Kidney (tissue), 14 donors: ENCODE data around the gene PRM1. TPM values are rescaled to one million over a fixed set of nuclear protein-coding genes. Genes with fewer than 3 reads are reported as not detected.

Source experiments
- DNase-seq, 5 donors: peaks; one replicate each; pipeline ENCODE4 v3.0.0-alpha.2; 2013 to 2020
- FAIRE-seq: peaks from 2 replicates; lab custom pipeline; 2012; peaks lifted over from hg19 to GRCh38; lab: Jason Lieb, UNC
- H3K27ac ChIP-seq, 2 donors: one replicate each; pipeline ENCODE4 v1.7.0; 2013; ENCODE audit warnings: low read depth in 2 of 2, low read length in 2 of 2, inconsistent platforms in 1 of 2
- H3K27me3 ChIP-seq: one replicate; pipeline ENCODE4 v1.7.1; 2013; ENCODE audit warnings: low read length, inconsistent platforms; ENCODE audit not compliant: control insufficient read depth, insufficient read depth
- H3K36me3 ChIP-seq, 3 donors: one replicate each; pipeline versions ENCODE4 v1.7.0 to v1.7.1; 2013; ENCODE audit warnings: low read length in 3 of 3, control low read depth in 1 of 3, inconsistent platforms in 1 of 3; ENCODE audit not compliant: insufficient read depth in 3 of 3, control insufficient read depth in 2 of 3
- H3K4me1 ChIP-seq, 3 donors: one replicate each; pipeline versions ENCODE4 v1.7.0 to v1.7.1; 2013; ENCODE audit warnings: low read length in 3 of 3, inconsistent platforms in 1 of 3, low read depth in 1 of 3; ENCODE audit not compliant: control insufficient read depth in 2 of 3, insufficient read depth in 2 of 3
- H3K4me3 ChIP-seq, 3 donors: one replicate each; pipeline versions ENCODE4 v1.7.0 to v1.8.1; 2013; ENCODE audit warnings: low read length in 3 of 3, control low read depth in 1 of 3, inconsistent platforms in 1 of 3
- H3K9ac ChIP-seq, 3 donors: one replicate each; pipeline versions ENCODE4 v1.7.0 to v1.7.1; 2013; ENCODE audit warnings: low read length in 3 of 3, control low read depth in 1 of 3, inconsistent platforms in 1 of 3
- H3K9me3 ChIP-seq, 3 donors: one replicate each; pipeline versions ENCODE4 v1.7.0 to v1.7.1; 2013; ENCODE audit warnings: low read length in 3 of 3, control low read depth in 1 of 3, inconsistent platforms in 1 of 3; ENCODE audit not compliant: control insufficient read depth in 2 of 3, insufficient read depth in 1 of 3
- CTCF ChIP-seq: IDR thresholded peaks from 3 replicates; pipeline ENCODE4 v1.5.1; 2012; ENCODE audit warnings: mild to moderate bottlenecking, moderate library complexity, borderline replicate concordance; ENCODE audit not compliant: insufficient read depth; ENCODE audit errors: extremely low read depth
- intact Hi-C: fragments of 100-400 bp; cut with DNase I; formaldehyde crosslinking; loops from one replicate; pipeline ENCODE4 v1.11.1; 2022
- polyA plus RNA-seq: library from polyadenylated mRNA; stranded (reverse); fragments of 350-450 nt; fragmentation: Illumina TruSeq; extraction: RNeasy Lipid Tissue Mini Kit (QIAGEN cat#74804); gene quantifications from one replicate; pipeline ENCODE4 v1.2.3, GENCODE V29; 2014; ENCODE audit warnings: low read depth, low replicate concordance; ENCODE audit not compliant: insufficient read depth
- total RNA-seq: library from RNA; stranded (reverse); fragmentation: NEBNext Ultra II Directional; extraction: Animal tissue kit (Norgen Biotek cat#: 25700); gene quantifications from one replicate; pipeline ENCODE4 v1.2.1, GENCODE V29; 2021
- donor health status: control.
- donor health status: control.
- donor health status: control.
- donor health status: control.
- donor health status: control.
- donor health status: DM: yes; HTN: yes; CAD: no.
- donor health status: Normal renal cell carcinoma (clear cell type).

PRM1 gene
- total and polyA plus RNA-seq, 2 donors from 2014 or later = not detected

GRCh38 chr16:11265124-11265523 is 16.0 kb downstream of the PRM1 start:
- H3K27me3 ChIP-seq = no peaks in the 10 kb centered on the region
- no peak for TF ChIP-seq CTCF
- no peaks in the 10 kb centered on the region for H3K9me3 ChIP-seq
- DNase-seq (no peak), FAIRE-seq (no peak)
- peaks cover 0 to 2% (median 0%) of the 10 kb centered on the region in 3 donors for H3K4me1 ChIP-seq
- no peak overlapping the region for H3K4me3 ChIP-seq
- H3K36me3 ChIP-seq = no peaks in the 10 kb centered on the region
- H3K9ac ChIP-seq = no peak overlapping the region
- no peak overlapping the region for H3K27ac ChIP-seq
- intact Hi-C loops = no loop called here

GRCh38 chr16:11264155-11264832 is 16.8 kb downstream of the PRM1 start:
- Histone ChIP-seq H3K9ac (no peak overlapping the region), H3K27ac (no peak overlapping the region), H3K36me3 (no peaks in the 10 kb centered on the region), H3K27me3 (no peaks in the 10 kb centered on the region), H3K4me1 (peaks cover 0 to 4% (median 3%) of the 10 kb centered on the region in 3 donors), H3K4me3 (no peak overlapping the region), H3K9me3 (no peaks in the 10 kb centered on the region)
- TF ChIP-seq CTCF = no peak
- no peak for FAIRE-seq
- no peak for DNase-seq
- intact Hi-C loops = no loop called here

GRCh38 chr16:11263737-11264136 is 17.4 kb downstream of the PRM1 start:
- intact Hi-C loops = no loop called here
- DNase-seq = no peak
- H3K9ac ChIP-seq = no peak overlapping the region
- H3K36me3 ChIP-seq = no peaks in the 10 kb centered on the region
- H3K9me3 ChIP-seq = no peaks in the 10 kb centered on the region
- H3K4me1 ChIP-seq = peaks cover 0 to 9% (median 8%) of the 10 kb centered on the region in 3 donors
- FAIRE-seq = no peak
- H3K4me3 ChIP-seq = no peak overlapping the region
- H3K27me3 ChIP-seq = no peaks in the 10 kb centered on the region
- no peak for TF ChIP-seq CTCF
- no peak overlapping the region for H3K27ac ChIP-seq
